AG10803 (cell line): Measurements from ENCODE around the gene TENM3.
"Not testable (repeated sequence)": the region's sequence is repeated elsewhere in the genome, so short reads cannot be mapped to it uniquely, and the experiment has no call there.

Experiments used
- DNase-seq: peaks from one replicate; pipeline ENCODE4 v3.0.0; 2010; ENCODE audit warnings: low read depth
- H3K4me3 ChIP-seq: 2 replicates; pipeline ENCODE4 v1.5.1; 2011; ENCODE audit warnings: mild to moderate bottlenecking, low read length, control low read depth
- CTCF ChIP-seq: conservative IDR thresholded peaks from 2 replicates; pipeline ENCODE4 v1.5.1; 2011; ENCODE audit warnings: mild to moderate bottlenecking, low read length, control low read depth, inconsistent platforms

The TENM3 gene

GRCh38 chr4:182236186-182236585 is 7.0 kb upstream of the TENM3 start:
- DNase-seq = no peak
- no peak overlapping the region for H3K4me3 ChIP-seq
- TF ChIP-seq CTCF = no peak

DNA sequence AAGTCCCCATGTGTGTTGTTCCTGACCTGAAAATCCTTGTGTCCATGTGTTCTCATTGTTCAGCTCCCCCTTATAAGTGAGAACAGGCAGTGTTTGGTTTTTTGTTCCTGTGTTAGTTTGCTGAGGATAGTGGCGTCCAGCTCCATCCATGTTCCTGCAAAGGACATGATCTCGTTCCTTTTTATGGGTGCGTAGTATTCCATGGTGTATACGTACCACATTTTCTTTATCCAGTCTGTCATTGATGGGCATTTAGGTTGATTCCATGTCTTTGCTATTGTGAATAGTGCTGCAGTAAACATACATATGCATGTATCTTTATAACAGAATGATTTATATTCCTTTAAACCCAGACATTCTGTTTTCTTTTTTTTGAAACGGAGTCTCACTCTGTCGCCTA is 6.2 kb upstream of the TENM3 start:
- not testable (repeated sequence) for DNase-seq, H3K4me3 ChIP-seq

- no peak for TF ChIP-seq CTCF
- no peak overlapping the region for H3K4me3 ChIP-seq
- no peak for DNase-seq
Observed at GRCh38 chr4:182238355-182238931, 4.8 kb upstream of the TENM3 start.

GRCh38 chr4:182240161-182241130 is 2.8 kb upstream of the TENM3 start:
- no peak for TF ChIP-seq CTCF
- peak; percentile 85 for DNase-seq

GRCh38 chr4:182242260-182242659 is 942 bp upstream of the TENM3 start:
- not testable (repeated sequence) for DNase-seq, H3K4me3 ChIP-seq

More at GRCh38 chr4:182240161-182241130, 2.8 kb upstream of the TENM3 start:
- H3K4me3 ChIP-seq = peak overlapping the region; percentile 30

DNA sequence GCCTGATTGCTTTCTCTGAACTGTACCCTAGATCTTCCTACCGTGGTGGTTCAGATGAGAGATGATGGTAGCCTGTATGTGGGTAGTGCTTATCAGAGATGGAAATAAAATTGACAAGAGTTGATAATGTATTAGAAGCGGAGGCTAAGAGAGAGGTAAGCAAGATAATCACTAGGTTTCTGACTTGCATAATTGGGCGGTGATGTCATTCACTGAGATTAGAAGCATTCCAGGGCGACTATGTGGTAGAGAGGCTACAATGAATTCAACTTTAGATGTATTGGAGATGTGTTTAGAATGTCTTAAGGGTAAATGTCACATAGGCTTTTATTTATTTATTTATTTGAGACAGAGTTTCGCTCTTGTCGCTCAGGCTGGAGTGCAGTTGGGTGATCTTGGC is 415 bp upstream of the TENM3 start:
- H3K4me3 ChIP-seq = no peak overlapping the region
- no peak for TF ChIP-seq CTCF
- DNase-seq = no peak

DNA sequence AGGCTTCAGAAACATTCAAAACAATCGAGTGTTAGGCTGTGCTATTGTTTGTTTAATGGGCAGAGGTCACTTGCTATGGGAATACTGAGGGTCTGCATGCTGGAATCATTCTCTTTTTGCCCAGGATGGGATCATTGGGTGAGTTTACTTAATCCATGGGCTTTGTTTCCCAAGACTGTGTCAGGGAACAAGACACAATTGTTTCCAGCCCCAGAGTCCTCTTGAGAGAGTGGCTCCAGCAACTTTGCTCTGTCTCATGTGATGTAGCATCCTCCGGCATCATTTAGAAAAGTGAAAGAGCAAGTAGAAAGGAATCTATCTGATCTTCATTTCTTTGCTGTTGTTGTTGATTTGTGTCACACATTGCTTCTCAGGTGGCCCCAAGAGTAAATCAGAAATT is 1.8 kb downstream of the TENM3 start:
- no peak for TF ChIP-seq CTCF
- no peak for DNase-seq
- H3K4me3 ChIP-seq = no peak overlapping the region
